GM12878 (cell line): Measurements from ENCODE around the gene CISD2. TPM values are rescaled to one million over a fixed set of nuclear protein-coding genes. Genes with fewer than 3 reads are reported as not detected.

Experiments used
- ATF2 ChIP-seq: IDR thresholded peaks from 2 replicates; pipeline ENCODE4 v1.6.1; 2012; ENCODE audit warnings: low read length, inconsistent platforms
- CHD2 ChIP-seq: IDR thresholded peaks from 2 replicates; pipeline ENCODE4 v1.6.1; 2011; ENCODE audit warnings: low read depth, low read length, improper control_type of control experiment, borderline replicate concordance
- E4F1 ChIP-seq: fragments of 450-650 bp; IDR thresholded peaks from 2 replicates; pipeline ENCODE4 v1.6.1; 2018; ENCODE audit warnings: borderline replicate concordance, mild to moderate bottlenecking; ENCODE audit not compliant: partially characterized antibody
- FOXK2 ChIP-seq: fragments of 450-650 bp; IDR thresholded peaks from 2 replicates; pipeline ENCODE4 v1.6.1; 2017; ENCODE audit warnings: mild to moderate bottlenecking, moderate library complexity
- FOXM1 ChIP-seq: IDR thresholded peaks from 2 replicates; pipeline ENCODE4 v1.6.1; 2012; ENCODE audit warnings: low read depth, mild to moderate bottlenecking, inconsistent platforms, low read length, moderate library complexity
- GATAD2B ChIP-seq: fragments of 450-650 bp; conservative IDR thresholded peaks from 2 replicates; pipeline ENCODE4 v1.6.1; 2017; ENCODE audit warnings: low read depth, mild to moderate bottlenecking, moderate library complexity
- MYC ChIP-seq: IDR thresholded peaks from 2 replicates; pipeline ENCODE4 v1.6.1; 2011; ENCODE audit warnings: mild to moderate bottlenecking, low read length, moderate library complexity, inconsistent platforms; ENCODE audit not compliant: insufficient read depth, insufficient replicate concordance, insufficient read length, severe bottlenecking
- NFXL1 ChIP-seq: fragments of 450-650 bp; IDR thresholded peaks from 2 replicates; pipeline ENCODE4 v1.6.1; 2017; ENCODE audit warnings: antibody characterized with exemption, mild to moderate bottlenecking, borderline replicate concordance
- NFYB ChIP-seq: IDR thresholded peaks from 2 replicates; pipeline ENCODE4 v1.6.1; 2011; ENCODE audit warnings: low read depth, mild to moderate bottlenecking, low read length, improper control_type of control experiment, moderate library complexity; ENCODE audit not compliant: insufficient read depth
- POU2F2 ChIP-seq: IDR thresholded peaks from 3 replicates; pipeline ENCODE4 v1.6.1; 2011; ENCODE audit warnings: low read depth, mild to moderate bottlenecking, low read length, borderline replicate concordance
- SREBF1 ChIP-seq: IDR thresholded peaks from 2 replicates; pipeline ENCODE4 v1.6.1; 2012; ENCODE audit warnings: mild to moderate bottlenecking, low read length
- SUPT20H ChIP-seq: IDR thresholded peaks from 2 replicates; pipeline ENCODE4 v1.6.1; 2011; ENCODE audit warnings: low read depth, mild to moderate bottlenecking, low read length, moderate library complexity, borderline replicate concordance; ENCODE audit not compliant: control insufficient read depth
- TAF1 ChIP-seq: IDR thresholded peaks from 2 replicates; pipeline ENCODE4 v1.6.1; 2011; ENCODE audit warnings: mild to moderate bottlenecking, low read depth, low read length, borderline replicate concordance
- polyA plus RNA-seq, 11 experiments: library from polyadenylated mRNA; depleted of rRNA in 4 of 11; unstranded in 6 of 11; stranded (reverse) in 5 of 11; fragments of >200 nt; fragmentation: Nextera tagmentation in 4 of 11; fragmentation: Illumina TruSeq in 1 of 11; extraction: Ambion mirVana in 4 of 11; extraction: Trizol in 1 of 11; gene quantifications; 1 replicate in 1 of 11; 2 replicates in 10 of 11; pipeline versions ENCODE4 v1.2.1 to v1.2.3, GENCODE V29; 2011 to 2016; ENCODE audit warnings: inconsistent platforms in 2 of 11, missing spikeins in 2 of 11, low read depth in 1 of 11
- total RNA-seq, 4 experiments: library from RNA; depleted of rRNA in 3 of 4; stranded (reverse); fragments of >200 nt in 3 of 4; fragmentation: Illumina TruSeq in 1 of 4; extraction: Trizol in 1 of 4; gene quantifications; 2 replicates each; pipeline versions ENCODE4 v1.2.1 to v1.2.3, GENCODE V29; 2013 to 2021
- TF ChIP-seq, protein P1 (sequence below): fragments of 450-650 bp; IDR thresholded peaks from 2 replicates; pipeline ENCODE4 v1.6.1; 2016; ENCODE audit warnings: mild to moderate bottlenecking, moderate library complexity, borderline replicate concordance
- TF ChIP-seq, protein P2 (sequence below): fragments of 450-650 bp; formaldehyde crosslinking; IDR thresholded peaks from 2 replicates; pipeline ENCODE4 v1.5.0; 2022; ENCODE audit warnings: mild to moderate bottlenecking, missing genetic modification characterization

The CISD2 gene
- total and polyA plus RNA-seq, 10 of the 15 experiments (the other 5 are each of a cell fraction or from before 2014, with no cell fraction given), result 29.5 to 132 (median 38.9) TPM

DNA sequence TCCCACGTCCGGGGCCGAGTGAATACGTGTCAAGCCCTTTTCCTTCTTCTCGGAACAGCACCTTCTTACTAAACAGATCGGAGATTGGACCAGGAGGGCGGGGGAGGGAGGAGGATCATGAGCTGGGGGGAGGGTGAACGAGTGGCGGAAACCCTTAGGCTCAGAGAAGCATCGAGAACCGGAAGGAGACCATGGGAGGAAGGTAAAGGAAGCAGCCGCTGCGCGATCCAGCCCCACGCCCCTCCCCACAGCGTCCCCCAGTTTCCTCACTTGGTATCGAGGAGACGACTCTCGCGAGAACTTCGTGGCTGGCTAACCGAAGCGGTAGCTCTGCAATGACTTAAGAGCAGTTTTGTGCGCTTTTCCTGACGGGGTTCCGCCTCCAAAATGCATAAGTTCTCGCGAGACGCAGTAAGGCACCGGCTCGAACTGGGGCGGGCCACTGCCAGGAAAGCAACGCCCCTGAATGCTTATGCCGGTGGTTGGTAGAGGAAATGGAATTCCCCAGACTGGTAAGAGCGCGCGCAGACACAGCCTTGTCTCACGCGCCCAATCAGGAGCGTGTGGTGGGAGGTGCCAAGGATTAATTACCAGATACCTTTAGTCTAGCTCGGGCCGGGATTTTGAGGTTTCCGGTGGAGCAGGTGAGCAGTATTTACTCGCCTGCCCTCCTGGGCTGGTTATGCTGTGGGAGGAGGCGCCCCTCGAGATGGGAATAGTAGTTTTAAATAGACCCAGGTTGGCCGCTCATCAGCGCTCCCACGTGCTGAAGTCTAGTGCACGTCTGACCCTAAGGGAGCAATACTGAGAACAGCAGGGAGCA, 40.9 kb upstream of the CISD2 start (continued):
- peak; percentile 27 for TF ChIP-seq E4F1
- no peak for TF ChIP-seq SUPT20H
- peak; percentile 60; the same call in 1 of the 2 replicates for TF ChIP-seq FOXM1
- no peak for TF ChIP-seq FOXK2
- TF ChIP-seq ATF2, result peak; percentile 81
- peak; percentile 83; the same call in 1 of the 2 replicates for TF ChIP-seq TAF1
- TF ChIP-seq, protein P1, sequence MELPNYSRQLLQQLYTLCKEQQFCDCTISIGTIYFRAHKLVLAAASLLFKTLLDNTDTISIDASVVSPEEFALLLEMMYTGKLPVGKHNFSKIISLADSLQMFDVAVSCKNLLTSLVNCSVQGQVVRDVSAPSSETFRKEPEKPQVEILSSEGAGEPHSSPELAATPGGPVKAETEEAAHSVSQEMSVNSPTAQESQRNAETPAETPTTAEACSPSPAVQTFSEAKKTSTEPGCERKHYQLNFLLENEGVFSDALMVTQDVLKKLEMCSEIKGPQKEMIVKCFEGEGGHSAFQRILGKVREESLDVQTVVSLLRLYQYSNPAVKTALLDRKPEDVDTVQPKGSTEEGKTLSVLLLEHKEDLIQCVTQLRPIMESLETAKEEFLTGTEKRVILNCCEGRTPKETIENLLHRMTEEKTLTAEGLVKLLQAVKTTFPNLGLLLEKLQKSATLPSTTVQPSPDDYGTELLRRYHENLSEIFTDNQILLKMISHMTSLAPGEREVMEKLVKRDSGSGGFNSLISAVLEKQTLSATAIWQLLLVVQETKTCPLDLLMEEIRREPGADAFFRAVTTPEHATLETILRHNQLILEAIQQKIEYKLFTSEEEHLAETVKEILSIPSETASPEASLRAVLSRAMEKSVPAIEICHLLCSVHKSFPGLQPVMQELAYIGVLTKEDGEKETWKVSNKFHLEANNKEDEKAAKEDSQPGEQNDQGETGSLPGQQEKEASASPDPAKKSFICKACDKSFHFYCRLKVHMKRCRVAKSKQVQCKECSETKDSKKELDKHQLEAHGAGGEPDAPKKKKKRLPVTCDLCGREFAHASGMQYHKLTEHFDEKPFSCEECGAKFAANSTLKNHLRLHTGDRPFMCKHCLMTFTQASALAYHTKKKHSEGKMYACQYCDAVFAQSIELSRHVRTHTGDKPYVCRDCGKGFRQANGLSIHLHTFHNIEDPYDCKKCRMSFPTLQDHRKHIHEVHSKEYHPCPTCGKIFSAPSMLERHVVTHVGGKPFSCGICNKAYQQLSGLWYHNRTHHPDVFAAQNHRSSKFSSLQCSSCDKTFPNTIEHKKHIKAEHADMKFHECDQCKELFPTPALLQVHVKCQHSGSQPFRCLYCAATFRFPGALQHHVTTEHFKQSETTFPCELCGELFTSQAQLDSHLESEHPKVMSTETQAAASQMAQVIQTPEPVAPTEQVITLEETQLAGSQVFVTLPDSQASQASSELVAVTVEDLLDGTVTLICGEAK, result peak; percentile 83
- TF ChIP-seq, protein P2, sequence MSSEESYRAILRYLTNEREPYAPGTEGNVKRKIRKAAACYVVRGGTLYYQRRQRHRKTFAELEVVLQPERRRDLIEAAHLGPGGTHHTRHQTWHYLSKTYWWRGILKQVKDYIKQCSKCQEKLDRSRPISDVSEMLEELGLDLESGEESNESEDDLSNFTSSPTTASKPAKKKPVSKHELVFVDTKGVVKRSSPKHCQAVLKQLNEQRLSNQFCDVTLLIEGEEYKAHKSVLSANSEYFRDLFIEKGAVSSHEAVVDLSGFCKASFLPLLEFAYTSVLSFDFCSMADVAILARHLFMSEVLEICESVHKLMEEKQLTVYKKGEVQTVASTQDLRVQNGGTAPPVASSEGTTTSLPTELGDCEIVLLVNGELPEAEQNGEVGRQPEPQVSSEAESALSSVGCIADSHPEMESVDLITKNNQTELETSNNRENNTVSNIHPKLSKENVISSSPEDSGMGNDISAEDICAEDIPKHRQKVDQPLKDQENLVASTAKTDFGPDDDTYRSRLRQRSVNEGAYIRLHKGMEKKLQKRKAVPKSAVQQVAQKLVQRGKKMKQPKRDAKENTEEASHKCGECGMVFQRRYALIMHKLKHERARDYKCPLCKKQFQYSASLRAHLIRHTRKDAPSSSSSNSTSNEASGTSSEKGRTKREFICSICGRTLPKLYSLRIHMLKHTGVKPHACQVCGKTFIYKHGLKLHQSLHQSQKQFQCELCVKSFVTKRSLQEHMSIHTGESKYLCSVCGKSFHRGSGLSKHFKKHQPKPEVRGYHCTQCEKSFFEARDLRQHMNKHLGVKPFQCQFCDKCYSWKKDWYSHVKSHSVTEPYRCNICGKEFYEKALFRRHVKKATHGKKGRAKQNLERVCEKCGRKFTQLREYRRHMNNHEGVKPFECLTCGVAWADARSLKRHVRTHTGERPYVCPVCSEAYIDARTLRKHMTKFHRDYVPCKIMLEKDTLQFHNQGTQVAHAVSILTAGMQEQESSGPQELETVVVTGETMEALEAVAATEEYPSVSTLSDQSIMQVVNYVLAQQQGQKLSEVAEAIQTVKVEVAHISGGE, result no peak
- peak; percentile 99 for TF ChIP-seq CHD2
- peak; percentile 44; the same call in 1 of the 2 replicates for TF ChIP-seq GATAD2B
- peak; percentile 40; the same call in 1 of the 2 replicates for TF ChIP-seq SREBF1
- TF ChIP-seq NFYB, result peak; percentile 89
- no peak for TF ChIP-seq NFXL1
- peak; percentile 33; the same call in 2 of the 3 replicates for TF ChIP-seq POU2F2
- peak; percentile 24 for TF ChIP-seq MYC
